Measurements from ENCODE around the gene PGC.

Gene PGC

DNA sequence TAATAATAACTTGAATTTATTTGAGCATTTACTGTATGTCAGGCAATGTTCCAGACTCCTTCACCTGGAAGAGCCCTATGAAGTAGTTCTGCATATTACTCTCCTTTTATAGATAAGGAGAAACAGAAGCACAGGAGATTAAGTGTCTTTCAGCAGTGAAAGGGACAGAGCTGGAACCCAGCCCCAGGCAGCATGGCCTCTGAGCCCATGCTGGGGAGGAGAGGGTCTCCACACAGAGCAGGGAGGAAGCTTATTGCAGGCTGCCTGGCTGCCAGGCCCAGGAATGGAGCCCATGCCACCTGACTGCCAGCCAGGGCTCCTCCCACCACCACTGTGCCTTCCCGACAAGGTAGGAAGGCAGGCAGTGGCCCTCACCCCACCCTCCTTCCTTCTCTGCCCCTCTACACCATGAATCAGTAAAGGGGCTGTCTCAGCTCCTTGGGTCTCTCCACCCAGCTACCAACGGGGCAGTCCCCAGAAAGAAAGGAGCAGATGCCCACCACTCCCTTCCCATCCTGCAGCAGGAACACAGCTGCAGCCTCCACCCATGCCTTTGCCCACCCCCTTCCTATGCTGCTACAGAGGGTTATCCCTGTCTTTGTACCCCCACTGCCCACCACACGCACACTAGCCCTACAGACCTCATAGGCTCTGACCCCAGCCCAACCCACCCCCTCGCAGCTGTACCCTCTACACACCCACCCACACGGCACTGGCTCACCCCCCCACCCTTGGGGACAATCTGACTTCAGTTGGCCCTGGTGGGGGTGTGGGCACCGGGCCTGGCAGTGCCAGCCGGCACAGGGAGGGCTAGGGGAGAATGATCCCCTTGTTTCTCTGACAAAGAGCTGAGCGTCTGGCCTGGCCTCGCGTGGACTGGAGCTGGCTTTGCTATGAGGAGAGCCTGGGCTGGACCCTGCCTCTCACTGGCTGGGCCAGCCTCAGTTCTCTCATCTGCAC, 53.6 kb downstream of the PGC start:
- no peak for DNase-seq

DNA sequence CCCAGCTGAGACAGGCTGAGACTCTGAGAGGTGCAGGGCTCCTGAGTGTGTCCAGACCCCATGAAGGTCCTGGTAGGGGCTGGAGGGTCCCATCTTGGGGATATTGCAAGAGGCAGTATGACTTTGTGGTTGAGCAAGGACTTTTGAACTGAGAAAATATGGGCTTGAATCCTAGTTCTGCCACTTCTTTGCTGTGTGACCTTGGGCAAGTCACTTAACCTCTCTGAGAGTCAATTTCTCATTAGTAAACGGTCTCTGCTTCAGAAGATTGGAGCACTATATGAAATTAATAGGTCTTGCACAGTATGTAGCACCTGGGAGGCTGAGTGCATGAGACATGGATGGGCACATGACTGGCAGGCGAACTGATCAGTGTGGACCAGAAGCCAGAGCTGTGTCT, 54.5 kb downstream of the PGC start:
- DNase-seq: no peak

DNA sequence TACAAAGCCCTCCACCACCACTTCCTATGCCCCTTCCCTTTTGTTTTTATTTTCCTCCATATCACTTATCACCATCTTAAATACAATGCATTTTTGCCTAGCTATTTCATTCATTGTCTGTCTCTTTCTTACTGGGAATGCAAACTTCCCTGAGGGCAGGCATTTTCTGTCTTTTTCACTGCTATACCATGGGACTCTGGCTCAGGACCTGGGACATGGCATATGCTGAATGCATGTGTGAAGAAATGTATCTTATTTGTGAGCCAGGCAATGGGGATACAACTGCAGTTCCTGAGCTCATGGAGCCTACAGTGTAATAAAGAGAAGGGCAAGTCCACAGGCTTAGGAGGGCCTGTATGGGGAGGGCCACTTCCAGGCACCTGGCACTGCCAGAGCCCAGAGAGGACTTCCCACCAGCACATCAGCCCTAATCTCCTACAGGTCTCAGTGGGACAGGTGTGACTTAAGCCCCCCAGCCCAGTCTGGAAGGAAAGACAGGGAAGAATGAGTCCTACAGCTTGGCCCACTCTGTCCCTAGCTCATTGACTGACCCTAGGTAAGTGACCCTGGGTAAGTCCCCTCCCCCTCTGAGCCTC, 55.0 kb downstream of the PGC start:
- no peak for DNase-seq

DNA sequence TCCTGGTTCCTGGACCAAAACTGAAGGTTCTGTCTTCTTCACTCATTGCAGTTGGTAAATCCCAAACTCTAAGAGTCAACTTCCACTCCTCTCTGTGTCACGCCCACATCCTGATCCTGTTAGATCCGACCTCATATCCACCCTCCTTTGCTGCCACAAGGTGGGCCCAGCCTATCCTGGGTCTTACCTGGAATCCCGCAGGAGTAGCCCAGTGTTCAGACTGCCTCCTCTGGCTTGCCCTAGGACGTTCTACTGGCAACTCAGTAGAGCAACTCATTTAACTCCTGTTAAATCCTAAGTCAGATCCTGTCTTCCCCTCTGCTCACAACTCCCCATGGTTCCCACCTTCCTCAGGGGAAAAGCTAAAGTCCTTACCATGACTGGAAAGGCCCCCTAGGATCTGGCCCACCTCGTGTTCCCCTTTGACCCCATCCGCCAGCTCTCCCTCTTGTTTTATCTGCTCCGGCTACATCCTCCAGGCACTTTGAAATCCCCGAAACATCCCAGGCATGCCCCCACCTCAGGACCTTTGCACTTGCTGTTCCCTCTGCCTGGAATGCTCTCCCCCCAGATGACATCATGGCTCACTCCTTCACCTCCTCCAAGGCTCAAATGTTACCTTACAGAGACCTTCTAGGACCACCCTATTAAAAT, 55.6 kb downstream of the PGC start:
- no peak for DNase-seq

DNA sequence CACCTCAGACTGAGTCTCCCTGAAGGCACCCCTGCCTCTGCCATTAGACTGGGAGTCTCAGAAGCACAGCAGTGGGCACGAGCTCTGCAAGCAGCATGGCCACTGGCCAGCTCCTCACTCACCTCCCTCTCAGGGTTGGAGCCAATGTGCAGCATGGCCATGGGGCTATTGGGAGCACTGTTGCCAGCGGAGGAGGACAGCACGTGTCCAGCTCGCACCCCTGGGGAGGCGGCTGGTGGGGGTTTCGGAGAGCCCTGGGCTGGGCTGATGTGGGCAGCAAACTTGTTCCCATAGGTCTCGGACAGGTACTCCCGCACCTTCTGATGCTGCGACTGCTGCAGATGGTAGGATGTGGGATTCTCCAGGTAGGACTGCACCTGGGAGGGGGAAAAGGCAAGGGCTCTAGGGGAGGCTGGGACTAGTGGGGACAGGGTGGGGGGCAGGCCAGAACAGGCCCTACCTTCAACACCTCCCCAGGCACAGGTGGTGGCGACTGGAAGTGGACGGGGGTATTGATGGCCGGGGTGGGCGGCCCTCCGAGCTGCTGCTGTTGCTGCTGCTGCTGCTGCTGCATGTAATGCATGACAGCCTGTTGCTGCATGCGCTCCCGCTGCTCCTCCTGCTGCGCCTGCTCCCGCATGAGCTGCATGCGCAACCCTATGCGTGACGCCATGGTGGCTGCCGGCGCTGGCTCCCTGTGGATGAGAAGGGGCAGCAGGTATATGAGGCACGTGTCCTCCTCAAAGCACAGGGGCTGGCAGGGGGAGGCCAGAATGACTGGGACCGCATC, 56.5 kb downstream of the PGC start:
- DNase-seq: no peak

DNA sequence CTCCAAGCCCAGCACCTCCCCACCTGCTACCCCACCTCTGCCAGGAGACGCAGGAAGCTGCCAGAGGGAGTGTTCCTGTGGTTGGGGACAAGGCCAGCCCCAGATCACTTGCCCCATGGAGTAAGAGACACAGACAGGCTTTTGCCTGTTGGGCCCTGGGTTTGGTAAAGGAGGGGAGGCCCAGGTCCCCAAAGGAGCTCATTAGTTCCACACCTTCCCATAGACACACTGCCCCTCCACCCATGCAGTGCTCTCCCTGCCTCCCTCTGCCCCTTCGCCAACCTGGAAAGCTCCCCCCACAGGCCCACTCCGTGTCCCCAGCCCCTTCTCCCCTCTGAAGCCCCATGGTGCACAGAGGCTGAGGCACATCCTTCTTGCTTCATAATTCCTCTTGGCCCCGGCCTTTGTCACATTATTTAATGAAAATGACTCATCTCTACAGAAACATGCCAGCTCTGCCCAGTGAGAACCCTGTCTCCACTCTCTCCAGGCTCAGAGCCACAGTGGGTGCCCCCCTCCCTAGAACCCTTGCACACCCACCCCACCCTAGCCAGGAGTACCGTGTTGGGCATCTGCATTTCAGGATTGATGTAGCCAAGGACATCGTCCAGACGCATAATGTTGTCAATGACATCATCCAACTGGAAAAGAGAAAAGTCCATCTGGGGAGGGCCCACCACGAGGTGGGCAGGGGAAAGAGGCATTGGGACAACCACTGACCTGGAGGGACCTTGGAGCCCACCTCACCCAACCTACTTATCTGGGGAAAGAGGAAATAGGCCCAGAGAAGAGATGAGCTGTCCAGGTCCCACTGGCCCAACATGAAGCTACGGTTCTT, 57.8 kb downstream of the PGC start:
- DNase-seq: no peak

DNA sequence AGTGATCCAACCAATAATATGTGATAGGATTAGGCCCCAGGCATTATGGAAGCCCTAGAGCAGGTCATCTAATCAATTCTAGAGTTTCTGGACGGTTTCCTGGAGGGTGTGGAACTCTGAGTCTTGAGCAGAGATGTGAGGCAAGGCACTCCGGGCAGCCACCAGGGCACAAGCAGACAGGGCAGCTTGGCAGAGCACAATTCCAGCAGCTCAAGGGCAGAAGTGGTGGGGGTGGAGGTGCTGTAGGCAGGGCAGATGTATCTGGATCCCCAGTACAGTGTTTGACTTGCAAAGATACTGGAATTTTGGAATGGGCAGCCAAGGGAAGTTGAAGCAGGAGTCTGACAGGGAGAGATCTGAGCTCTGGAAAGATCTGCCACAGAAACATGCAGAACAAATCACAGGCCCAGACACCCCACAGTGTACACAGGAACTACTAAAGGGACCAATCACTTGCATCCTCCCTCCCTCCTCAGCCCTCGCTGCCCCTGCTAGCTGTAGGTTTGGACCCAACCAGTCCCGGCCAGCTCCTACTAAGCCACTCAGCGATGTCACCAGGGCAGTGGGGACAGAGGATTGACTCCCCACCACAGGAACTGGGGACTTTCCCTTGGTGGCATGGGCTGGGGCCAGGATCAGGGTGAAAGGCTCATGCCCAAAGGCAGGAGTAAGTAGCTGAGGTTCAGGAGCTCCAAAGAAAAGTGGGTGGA, 58.8 kb downstream of the PGC start:
- no peak for DNase-seq

DNA sequence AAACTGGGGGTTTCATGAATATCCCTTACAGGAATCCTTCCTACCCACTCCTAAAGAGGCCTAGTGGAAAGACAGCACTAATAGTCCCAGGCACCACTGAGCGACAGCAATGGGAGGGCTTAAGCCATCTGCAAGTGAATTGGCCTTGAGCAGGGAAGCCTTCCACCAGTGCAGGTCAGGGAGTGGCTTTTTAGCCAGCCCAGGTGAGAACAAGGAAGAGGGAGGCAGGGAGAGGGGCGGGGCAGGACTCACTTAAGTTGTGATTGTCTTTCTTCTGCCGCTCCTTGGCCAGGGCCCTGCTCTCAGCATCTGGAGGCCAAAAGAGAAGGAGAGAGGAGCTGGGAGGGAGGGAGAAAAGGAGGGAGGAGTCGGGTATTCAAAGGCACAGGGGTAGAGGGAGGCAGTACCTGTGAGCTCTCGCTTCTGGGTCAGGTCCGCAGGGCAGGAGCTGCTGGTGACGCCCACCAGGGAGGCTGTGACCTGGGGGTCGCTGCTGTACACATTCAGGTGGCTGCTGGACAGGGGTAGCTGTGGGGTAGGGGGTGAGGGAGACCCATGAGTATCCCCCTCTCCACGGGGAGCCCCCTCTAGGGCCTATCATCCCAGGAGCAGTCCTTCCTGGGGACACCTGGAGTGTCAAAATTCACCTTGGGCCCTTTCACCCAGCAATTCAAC, 59.6 kb downstream of the PGC start:
- no peak for DNase-seq

Measured in activated CD8-positive, alpha-beta memory T cell treated with anti-CD3 and anti-CD28 coated beads, Interleukin-2, amount 50 U/mL, for 4 hours (primary cell).